ENCODE results near the gene ACTN3. TPM values are rescaled to one million over a fixed set of nuclear protein-coding genes. Genes with fewer than 3 reads are reported as not detected.

ACTN3 gene
- total RNA-seq: under 0.01 and 0.26 TPM in 2 replicates

DNA sequence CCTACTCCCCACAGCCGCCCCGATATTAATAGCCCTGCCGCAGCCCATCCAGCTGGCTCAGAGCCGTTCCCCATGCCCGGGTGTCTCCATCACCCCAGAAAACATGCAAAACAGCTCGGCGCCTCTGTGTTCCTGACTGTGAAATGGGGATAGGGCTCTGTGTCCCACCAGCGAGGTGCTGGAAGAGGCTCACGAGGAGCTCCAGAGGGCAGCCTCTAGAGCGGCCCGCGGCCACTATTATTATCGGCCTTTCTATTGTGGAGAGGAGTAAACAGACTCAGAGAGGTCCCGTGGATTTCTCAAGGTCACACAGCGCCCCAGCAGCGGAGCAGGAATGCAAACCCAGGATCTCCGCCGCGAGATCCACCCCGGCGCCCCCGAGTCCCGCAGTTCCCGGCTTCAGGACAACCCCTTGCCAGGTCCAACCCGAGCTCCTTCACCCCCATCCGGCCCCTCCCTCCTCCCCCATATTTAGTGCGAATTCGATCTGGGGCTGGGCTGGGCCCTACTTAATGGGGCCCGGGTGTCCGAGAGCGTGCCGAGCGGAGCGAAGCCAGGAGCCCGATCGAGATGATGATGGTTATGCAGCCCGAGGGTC is at the start of gene ACTN3:
Gene ACTN3, plus strand, starts transcription at position 536 of the 598 bp plus-strand sequence. Its CDS starts 35 bp downstream, at position 571.

DNA sequence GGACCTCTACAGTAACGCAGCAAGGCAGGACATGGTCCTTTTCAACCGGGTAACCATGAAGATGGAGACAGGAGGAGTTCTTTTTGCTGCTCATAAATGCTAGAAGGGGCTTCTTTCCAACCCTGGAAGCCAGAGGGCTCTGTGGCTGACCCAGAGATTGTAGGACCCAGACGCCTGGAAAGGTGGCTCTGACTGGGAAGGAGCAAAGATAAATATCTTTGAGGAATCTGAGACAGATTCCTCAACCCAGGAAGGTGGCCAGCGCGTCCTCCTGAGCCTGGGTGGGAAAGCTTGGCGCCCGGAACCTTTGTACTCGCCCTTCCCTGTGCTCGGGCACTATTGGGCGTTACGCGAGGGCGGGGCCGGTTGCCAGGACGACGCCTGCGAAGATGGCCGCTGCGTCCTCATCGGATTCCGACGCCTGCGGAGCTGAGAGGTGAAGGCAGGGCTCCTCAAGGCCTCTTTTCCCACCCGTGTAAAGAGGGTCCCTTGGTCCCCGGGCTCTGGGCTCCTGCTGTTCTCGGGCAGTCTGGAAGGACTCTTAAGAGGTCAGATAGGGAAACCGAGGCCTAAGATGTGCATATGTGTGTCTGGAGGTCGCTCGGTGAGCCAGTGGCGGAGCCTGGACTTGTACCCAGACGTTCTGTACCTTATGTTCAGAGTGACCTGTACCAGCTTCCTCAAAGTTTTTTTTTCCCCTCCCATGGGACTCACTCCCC is 36.3 kb upstream of the ACTN3 start, which contains the start of gene BBS1:
Gene BBS1, plus strand, starts transcription at position 365 of the 719 bp plus-strand sequence. Its CDS starts 25 bp downstream, at position 390.

DNA sequence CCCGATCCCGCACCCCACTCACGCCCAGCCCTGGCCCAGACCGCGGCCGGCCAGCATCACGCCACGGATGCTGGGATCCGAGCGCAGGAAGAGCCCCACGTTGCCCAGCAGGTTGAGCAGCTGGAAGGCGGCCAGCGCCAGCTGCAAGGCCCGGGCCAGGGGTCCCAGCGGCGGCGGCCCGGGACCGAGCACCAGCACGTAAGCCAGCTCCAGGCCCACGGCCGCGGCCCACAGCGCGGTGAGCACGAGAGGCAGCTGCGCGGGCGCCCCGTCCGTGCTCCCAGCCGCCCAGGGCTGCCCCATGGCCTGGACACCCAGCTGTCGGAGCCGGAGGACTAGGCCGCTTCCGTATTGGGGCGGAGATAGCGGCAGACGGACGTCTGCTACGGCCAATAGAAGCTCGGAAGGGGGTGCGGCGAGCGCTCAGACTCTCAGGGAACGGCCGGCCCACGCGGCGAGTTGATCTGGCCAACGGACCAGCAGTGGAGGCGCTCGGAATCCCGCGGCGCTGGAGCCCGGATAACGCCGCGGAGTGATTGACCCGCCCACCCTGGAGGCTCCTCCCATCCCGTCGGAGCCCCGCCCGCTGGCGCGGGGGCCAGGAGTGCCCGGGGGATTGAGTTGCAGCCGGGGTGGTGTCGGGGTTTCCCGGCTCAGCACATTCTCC is 869 bp upstream of the ACTN3 start, which contains the start of gene ZDHHC24:
Gene ZDHHC24, minus strand, starts transcription at position 348 of the 667 bp plus-strand sequence. Its CDS starts 45 bp downstream, at position 303.

DNA sequence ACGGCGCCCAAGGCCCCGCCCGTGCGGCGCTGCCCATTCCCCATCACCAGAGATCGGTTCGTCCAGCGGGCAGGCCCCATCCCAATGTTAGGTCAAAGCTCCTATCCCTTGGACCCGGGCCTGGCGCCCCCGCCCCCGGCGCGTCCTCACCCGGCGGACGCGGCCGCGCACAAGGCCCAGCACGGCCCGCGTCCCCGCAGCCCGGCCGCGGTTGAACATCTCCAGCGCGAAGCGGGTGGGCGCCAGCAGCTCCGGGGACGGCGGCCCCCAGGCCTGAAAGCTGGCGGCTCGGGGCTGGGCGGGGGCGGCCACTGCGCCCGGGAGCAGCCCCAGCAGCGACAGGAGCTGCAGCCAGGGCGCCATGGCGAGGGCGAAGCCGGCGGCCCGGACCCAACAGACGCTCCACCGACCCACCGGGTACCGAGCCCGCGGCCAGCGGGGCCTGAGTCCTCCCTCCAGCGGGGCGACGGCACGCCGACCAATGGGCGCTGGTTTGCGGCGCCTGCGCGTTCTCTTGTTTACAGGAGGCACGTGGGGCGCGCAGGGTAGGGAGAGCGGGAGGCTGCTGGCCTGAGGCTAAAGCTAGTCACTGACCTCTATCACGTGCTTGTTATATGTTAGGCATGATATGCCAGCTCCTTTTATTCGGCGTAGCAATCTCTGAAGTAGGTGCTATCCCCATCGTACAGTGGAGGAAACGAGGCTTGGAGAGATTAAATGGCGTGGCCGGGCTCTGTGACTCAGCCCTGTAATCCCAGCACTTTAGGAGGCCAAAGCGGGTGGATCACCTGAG is 21.6 kb downstream of the ACTN3 start, which contains the start of gene CTSF:
Gene CTSF, minus strand, starts transcription at position 483 of the 793 bp plus-strand sequence. Its CDS starts 120 bp downstream, at position 363.

DNA sequence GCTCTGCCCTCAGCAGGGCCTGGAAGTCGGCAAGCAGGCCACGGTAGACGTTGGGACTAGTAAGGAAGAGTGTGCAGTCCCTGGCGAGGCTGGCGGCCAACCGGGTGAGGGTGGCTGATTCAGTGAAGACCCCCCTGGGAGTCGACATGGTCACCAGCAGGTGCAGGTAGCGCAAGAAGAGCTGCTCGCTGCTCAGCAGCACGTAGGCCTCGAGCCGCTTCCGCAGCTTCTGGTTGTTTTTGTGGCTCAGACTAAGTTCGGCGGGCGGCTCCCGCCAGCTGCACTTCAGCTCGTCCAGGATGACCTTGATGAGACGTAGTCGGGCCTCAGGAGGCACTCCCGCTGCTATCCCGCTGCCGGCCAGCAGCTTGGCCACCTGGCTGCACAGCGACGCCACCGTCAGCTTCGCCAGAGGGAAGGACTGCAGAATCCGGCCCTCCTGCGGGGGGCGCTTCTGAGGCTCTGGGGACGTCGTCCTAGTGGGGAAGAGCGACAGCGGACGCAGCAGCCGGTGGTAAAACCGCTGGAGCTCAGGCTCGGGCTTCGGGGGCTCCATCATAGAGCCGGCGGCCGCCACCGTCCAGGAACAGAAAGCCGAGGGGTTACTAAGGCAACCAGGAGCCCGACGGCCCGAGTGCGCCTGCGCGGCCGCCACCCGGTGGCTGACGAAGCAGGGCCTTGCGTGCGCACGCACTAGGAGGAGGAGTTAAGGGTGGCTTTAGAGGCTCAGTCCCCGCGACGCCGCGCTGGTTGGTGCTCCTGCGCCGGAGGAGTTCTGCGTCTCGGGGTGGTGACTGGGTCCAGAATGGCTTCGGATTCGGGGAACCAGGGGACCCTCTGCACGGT is 46.0 kb downstream of the ACTN3 start, which contains the start of the genes CCDC87 and CCS:
Gene CCDC87, minus strand, starts transcription at position 607 of the 846 bp plus-strand sequence. Its CDS starts 48 bp downstream, at position 559.
Gene CCS, plus strand, starts transcription at position 729 of the 846 bp plus-strand sequence. Its CDS starts 77 bp downstream, at position 806.

Other genes starting within 250 kb of the ACTN3 start
- gene CD248, start 229.9 kb upstream of the ACTN3 start, total RNA-seq: 500 and 529 TPM in 2 replicates
- gene RIN1, start 210.5 kb upstream of the ACTN3 start, total RNA-seq: 18.4 and 25.3 TPM in 2 replicates
- 30.1 and 44.9 TPM in 2 replicates for gene BRMS1, start 201.8 kb upstream of the ACTN3 start, total RNA-seq
- 39.1 and 41.3 TPM in 2 replicates for gene B4GAT1, start 199.3 kb upstream of the ACTN3 start, total RNA-seq
- 0.26 TPM in 1 of 2 replicates, not detected in the other for gene SLC29A2, start 175.1 kb upstream of the ACTN3 start, total RNA-seq
- gene NPAS4, start 125.9 kb upstream of the ACTN3 start, total RNA-seq: under 0.01 TPM in 1 of 2 replicates, not detected in the other
- gene MRPL11, start 108.1 kb upstream of the ACTN3 start, total RNA-seq: 44.0 and 45.0 TPM in 2 replicates
- 6.7 and 8.4 TPM in 2 replicates for gene PELI3, start 80.0 kb upstream of the ACTN3 start, total RNA-seq
- gene DPP3, start 66.5 kb upstream of the ACTN3 start, total RNA-seq: 24.4 and 52.5 TPM in 2 replicates
- 18.6 and 33.6 TPM in 2 replicates for gene BBS1, start 36.3 kb upstream of the ACTN3 start, total RNA-seq
- gene ZDHHC24, start 855 bp upstream of the ACTN3 start, total RNA-seq: 20.8 and 25.0 TPM in 2 replicates
- 70.1 and 83.0 TPM in 2 replicates for gene CTSF, start 21.7 kb downstream of the ACTN3 start, total RNA-seq
- gene CCDC87, start 46.2 kb downstream of the ACTN3 start, total RNA-seq: 0.26 and 0.58 TPM in 2 replicates
- 29.7 and 33.5 TPM in 2 replicates for gene CCS, start 46.3 kb downstream of the ACTN3 start, total RNA-seq
- 20.8 and 29.2 TPM in 2 replicates for gene RBM14, start 69.7 kb downstream of the ACTN3 start, total RNA-seq
- 84.7 and 97.9 TPM in 2 replicates for gene RBM4, start 91.8 kb downstream of the ACTN3 start, total RNA-seq
- 17.2 and 17.7 TPM in 2 replicates for gene RBM4B, start 131.0 kb downstream of the ACTN3 start, total RNA-seq
- gene SPTBN2, start 182.3 kb downstream of the ACTN3 start, total RNA-seq: 0.12 and 0.85 TPM in 2 replicates

Data from pericardium fibroblast (primary cell).